Mammary epithelial cell (primary cell): Measurements from ENCODE around the gene LRIT1.

Source experiments
- EZH2 ChIP-seq: IDR thresholded peaks from 2 replicates; pipeline ENCODE4 v1.6.1; 2012; ENCODE audit warnings: low read length, inconsistent platforms, borderline replicate concordance
- TF ChIP-seq, protein P1 (sequence below), 2 donors: IDR thresholded peaks in 1 of 2; conservative IDR thresholded peaks in 1 of 2; 2 replicates each; pipeline ENCODE4 v1.5.1; 2011 to 2012; ENCODE audit warnings: inconsistent platforms in 2 of 2, low read length in 2 of 2, mild to moderate bottlenecking in 2 of 2, control low read depth in 1 of 2, low read depth in 1 of 2; ENCODE audit not compliant: insufficient read depth in 1 of 2; ENCODE audit errors: extremely low read depth in 1 of 2

DNA sequence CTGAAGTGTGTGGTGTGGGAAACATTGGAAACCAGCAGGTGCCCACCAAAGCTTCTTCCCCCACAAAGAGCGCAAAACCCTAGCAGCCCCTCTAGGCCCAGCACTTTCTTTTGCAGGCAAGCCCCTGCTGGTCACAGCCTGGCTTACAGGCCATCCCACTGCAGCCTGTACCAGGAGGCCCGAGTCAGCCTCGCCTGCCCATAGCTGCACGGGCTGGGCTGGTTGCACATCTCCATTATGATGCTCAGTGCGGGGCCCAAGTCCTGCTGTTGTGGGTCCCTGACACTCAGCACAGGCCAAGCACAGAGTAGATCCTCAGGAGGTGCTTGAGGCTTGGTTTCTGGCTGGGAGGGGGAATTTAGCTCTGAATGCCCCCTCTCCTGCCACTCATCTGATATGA is 39.0 kb downstream of the LRIT1 start:
- TF ChIP-seq, protein P1, sequence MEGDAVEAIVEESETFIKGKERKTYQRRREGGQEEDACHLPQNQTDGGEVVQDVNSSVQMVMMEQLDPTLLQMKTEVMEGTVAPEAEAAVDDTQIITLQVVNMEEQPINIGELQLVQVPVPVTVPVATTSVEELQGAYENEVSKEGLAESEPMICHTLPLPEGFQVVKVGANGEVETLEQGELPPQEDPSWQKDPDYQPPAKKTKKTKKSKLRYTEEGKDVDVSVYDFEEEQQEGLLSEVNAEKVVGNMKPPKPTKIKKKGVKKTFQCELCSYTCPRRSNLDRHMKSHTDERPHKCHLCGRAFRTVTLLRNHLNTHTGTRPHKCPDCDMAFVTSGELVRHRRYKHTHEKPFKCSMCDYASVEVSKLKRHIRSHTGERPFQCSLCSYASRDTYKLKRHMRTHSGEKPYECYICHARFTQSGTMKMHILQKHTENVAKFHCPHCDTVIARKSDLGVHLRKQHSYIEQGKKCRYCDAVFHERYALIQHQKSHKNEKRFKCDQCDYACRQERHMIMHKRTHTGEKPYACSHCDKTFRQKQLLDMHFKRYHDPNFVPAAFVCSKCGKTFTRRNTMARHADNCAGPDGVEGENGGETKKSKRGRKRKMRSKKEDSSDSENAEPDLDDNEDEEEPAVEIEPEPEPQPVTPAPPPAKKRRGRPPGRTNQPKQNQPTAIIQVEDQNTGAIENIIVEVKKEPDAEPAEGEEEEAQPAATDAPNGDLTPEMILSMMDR (conservative IDR thresholded peaks at IDR 0.05 in 1 of 2, IDR thresholded peaks at IDR 0.05 in 1 of 2; ENCODE audit: extremely low read depth in 1 of 2, insufficient read depth in 1 of 2, low read depth in 1 of 2, low read length in 2 of 2) = no peak
- TF ChIP-seq EZH2 = no peak
